Ammon's horn (tissue), 1 donor: ENCODE results near the gene ENG.
"Not testable (repeated sequence)": the region's sequence is repeated elsewhere in the genome, so short reads cannot be mapped to it uniquely, and the experiment has no call there.

Source experiments
- DNase-seq: peaks from one replicate; pipeline ENCODE4 v3.0.0-alpha.2; 2016; ENCODE audit warnings: low spot score

Gene ENG

DNA sequence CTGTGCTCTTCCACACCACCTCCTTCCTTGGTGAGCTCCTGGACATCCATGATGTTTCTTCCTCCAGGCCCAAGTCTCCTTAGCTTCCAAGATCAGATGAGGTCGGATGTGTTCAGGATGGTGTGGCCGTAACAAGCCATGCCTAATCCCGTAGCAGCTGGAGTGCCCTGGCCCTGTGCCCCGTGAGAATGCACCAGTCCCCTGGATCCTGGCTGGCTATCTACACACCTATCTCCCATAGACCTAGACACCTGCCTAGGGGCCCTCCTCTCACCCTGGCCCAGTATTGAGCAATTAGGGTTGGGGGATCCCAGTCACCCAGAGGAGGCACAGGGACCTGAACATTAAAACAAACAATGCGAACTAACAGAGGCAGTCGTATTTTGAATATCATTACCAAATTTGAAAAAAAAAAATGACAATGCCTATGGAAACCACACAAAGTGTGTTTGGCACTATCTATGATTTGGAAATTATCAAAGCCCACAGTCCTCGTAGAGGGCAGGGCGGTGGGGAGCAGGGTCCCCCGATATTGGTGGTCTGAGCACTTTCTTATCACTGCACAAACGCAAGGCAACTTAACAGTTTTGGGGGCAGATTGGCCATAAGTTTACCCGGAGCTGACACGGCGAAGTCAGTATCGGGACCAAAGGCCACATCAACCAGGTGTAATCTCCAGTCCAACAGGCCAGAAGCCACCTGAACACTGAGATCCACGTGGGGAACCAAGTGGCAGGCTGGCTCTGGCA, 13.2 kb downstream of the ENG start:
- no peak for DNase-seq

DNA sequence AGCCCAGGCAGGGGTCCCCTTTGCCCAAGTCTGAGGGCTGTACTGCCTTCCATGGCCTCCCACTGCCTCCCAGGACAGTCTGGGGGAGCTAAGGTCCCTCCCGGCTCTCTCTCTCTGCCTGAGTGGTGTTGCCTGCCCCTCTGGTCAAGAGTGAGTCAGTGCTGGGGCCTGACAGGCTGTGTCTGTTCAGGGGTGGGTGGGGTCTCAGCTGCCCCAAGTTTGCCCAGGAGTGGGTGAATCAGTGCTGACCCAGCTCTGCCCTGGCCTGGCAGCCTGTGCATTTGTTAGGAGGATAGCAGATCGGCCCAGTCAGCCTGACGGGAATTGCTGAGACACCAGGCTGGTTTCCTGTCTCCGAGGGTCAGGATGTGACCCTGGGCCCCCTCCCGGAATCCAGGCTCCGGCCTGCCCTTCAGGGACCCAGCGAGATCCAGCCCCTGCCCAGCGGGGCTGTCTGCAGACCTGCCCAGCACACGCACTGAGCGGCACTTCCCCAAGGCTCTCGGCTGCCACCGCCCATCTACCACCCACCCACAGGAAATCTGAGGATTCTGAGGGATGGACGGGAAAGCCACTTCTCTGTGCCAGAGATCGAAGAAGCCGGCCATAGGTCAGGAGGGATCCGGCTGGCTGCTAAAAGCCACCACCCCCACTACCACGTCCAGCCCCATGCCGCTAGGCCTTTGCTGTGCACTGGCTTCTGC, 15.9 kb downstream of the ENG start:
- DNase-seq, result no peak

DNA sequence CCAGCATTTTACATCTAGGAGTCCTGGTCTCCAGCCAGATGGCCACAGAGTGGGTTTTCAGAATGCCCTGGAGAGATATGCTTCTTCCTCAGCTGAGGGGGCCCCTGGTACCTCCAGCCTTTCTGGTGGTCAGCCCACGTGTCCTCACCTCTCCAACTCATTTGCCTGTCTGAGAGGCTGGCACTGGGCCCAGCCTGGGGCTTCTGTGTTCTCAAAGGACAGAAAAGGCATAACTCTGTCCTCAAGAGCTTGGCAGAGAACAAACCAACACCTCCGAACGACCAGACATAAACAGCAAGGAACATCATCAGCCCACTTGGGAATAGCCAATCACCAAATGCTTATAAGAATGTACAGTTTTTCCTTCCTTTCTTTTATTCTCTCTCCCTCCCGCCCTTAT, 17.1 kb downstream of the ENG start:
- DNase-seq, result no peak

DNA sequence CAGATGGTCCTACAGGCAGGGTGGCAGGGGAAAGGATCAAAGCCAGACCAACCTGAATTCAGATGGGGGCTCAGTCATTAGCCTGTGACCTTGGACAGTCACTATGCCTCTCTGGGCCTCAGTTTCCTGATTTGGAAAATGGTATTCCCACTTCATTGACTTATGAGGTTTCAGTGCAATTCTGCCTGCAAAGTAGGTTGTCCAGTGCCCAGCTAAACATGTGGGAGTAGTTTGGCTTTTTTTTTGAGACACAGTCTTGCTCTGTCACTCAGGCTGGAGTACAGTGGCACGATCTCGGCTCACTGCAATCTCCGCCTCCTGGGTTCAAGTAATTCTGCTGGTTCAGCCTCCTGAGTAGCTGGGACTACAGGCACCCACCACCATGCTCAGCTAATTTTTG, 17.9 kb downstream of the ENG start:
- DNase-seq, result not testable (repeated sequence)

DNA sequence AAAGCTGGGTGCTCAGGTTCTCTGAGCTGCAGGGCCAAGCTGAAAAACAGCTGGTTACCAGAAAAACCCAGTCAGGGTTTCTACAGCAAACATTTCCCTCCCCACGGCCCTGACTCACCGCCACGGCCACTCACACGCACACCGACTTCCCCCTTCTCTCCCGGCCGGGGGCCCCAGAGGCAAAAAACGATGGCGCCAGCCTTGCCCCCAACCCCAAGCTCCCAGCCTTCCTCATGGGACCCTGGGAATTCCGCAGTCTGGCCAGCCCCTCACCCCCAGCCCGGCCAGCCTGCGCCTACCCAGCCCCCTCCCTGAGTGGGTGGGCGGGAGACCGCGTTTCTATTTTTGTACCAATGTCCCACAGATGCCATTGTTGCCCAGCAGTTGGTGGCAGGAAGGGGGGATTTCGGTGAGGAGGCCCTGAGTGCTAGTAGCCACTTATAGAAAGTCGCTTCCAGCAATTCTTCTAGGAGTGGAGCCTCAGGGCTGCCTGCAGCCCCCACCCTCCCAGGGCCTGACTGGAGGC, 18.4 kb downstream of the ENG start:
- no peak for DNase-seq

DNA sequence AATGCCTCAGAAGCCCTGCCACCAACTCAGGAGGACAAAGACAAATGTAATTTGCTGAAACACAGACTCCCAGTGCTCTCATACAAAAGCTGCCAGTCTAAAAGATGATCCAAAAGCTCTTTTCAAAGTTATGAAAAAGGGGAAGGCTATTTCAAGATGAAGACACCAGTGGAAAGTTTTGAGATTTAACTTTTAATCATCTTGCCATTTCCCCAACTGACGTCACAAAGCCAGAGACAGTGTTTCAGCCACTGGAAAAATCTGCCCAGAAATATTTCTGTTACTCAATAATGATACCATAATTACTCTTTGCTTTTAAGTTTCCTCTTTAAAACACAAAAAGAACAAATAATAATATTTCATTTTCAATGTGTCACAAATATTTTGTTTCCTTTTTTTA, 20.9 kb downstream of the ENG start:
- no peak for DNase-seq

DNA sequence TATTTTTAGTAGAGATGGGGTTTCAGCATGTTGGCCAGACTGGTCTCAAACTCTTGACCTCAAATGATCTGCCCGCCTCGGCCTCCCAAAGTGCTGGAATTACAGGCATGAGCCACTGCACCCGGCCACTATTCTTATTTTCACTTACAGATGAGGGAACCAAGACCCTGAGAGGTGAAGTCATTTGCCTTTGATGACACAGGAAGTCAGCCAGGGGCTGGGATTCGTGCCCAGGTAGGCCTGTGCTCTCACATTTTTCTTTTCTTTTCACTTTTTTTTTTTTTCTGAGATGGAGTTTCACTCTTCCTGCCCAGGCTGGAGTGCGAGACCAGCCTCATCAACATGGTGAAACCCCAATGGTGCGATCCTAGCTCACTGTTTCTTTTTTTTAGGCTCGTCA, 22.2 kb downstream of the ENG start:
- no peak for DNase-seq

DNA sequence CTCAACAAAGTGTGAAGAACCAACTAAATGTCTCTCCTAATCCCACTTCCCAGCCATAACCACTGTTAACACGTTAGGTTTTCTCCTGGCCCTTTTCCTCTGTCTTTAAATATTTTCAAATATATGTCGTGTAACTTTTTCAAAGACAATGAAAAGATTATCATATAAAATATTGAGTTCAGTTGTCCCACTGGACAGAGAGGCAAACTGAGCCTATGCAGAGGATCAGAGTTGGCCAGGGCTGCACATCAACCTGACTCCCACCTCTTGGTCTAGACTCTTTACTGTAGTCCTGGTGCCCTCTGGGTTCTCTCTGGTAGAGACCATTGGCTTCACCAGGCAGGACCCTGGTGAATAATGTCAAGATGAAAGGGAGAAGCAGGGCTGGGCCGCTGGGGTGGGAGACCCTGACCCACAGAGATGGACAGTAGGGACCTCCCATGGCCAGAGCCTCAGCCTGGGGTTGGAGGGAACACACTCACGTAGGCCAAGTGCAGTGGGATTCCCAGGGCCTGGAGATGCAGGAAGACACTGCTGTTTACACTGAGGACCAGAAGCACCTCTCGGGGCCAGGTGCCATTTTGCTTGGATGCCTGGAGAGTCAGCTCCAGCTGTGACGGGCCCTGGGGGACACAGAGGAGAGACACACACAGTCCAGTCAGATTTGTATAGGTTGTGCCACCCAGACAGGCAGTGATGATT, 25.1 kb downstream of the ENG start:
- no peak for DNase-seq

DNA sequence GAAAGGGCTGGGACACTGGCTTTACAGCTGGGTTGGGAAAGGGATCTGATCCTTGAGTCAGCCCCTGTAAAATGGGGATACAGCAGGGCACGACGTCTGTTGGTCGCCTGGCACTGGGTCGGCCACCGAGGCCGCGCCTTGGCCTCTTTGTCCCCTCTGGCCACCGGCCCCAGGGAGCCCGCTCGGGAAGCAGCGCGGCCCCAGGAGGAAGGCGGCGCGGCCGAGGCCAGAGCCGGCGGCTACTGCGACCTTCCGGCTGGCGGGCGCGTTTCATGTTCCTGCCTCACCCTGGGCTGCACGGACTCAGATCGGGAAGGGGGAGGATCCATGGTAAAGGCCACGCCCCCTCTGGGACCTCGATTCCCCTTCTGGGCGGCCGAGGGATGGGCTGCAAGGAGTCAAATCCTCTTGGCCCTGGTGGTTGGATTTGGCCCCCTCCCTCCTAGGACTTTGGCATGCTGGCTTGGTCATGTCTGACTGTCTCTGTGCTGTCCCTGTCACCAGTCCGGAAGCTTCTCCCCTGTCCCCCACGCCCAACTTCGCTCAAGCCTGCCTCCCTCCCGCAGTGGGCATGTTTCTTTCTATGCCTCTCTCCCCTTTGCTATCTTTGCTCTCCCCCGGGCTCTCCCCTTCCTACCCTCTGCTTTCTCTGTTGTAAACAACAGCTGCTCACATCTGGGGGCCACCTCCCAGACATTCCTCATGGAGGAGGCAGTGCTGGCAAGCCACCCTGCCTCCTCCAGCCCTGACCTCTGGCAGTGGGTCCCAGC, 26.0 kb downstream of the ENG start:
- peak; percentile 56 for DNase-seq

DNA sequence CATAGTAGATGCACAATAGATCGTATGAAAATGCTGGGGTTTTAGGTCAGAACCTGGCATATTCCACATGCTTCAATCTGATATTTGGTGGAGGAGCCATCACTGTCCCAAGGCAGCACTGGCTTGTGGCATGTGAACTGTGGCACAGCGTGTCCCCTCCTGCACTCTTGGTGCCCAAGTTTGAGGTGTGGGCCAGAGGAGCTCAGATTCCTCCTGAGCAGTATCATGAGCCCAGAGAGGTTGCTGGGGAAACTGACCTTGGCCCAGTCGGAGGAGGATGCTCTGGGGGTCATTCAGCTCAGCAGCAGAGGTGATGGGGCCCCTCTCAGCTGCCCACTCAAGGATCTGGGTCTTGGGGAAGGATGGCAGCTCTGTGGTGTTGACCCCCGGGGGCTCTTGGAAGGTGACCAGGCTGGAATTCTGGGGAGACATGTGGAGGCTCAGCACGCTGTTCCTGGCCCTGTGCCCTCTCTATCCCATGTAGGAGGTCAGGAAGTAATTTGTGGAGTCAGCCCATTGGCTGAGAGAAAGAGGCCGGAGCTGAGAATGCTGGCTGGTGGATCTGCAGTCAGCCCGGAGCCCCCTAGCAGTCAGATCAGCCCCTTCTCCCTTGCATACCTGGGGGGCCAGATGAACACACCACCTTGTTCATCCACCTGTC, 28.1 kb downstream of the ENG start:
- DNase-seq, result no peak

DNA sequence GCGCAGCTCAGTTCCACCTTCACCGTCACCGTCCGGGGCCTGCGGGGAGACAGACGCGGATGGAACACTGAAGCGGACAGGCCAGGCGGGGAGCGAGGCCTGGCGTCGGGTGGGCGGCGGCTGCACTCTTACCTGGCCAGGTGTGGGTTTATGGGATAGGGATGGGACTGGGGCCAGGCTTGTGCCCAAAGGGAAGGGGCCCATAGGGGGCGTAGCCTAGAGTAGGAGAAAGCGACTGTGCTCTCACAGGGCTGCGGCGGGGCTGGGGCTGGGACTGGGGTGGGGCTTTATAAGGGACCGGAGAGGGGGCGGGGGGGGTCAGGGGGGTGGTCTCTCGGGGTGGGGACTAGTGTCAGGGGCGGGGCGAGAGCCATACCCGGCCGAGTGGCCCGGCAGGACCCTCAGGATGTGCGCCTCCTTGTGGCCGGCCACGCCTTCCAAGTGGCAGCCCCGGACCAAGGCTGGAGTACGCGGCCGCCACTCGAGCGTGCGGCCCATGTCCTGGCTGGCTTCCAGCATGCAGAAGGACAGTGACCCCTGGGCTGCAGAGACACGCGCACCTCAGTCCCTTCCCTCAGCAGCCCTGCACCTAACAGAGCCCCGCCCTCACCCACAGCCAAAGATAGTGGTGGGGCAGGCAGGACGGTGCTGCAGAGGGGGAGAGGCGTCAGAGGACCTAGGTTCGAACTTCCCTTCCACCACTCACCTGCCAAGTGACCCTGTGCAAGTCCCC, 29.0 kb downstream of the ENG start:
- DNase-seq, result no peak

DNA sequence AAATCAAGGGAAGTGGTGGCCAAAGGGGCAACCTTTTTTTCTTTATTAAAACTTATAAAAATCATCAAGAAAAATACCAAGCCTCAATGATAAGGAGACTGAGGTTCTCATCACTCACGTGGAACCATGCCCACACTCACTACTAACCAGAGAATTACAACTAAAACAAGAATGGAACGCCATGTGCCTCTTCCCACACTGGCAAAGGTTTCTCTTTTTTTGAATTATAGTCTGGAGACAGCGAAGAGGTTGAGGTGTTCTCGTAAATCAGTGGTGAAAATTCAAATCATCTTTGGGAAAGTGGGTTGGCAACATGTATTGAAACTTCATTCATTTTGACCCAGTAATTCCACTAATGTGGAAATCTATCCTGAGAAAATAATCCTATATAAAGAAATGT, 32.4 kb downstream of the ENG start:
- DNase-seq, result no peak

DNA sequence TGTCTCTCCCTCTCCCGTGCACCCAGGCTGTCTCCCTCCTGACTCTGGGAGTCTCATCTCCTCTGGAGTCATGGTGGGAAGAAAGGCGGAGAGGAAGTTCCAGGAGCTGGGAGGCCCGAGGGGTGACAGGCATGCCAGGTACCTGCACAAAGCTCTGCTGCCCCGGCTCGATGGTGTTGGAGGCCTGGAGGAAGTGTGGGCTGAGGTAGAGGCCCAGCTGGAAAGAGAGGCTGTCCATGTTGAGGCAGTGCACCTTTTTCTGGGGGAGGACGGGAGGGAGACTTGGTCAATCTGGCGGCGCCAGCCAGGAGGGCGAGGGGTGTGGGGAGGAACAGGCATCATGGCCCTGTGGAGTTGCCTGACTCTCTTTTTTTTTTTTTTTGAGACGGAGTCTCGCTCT, 35.9 kb downstream of the ENG start:
- DNase-seq, result no peak

DNA sequence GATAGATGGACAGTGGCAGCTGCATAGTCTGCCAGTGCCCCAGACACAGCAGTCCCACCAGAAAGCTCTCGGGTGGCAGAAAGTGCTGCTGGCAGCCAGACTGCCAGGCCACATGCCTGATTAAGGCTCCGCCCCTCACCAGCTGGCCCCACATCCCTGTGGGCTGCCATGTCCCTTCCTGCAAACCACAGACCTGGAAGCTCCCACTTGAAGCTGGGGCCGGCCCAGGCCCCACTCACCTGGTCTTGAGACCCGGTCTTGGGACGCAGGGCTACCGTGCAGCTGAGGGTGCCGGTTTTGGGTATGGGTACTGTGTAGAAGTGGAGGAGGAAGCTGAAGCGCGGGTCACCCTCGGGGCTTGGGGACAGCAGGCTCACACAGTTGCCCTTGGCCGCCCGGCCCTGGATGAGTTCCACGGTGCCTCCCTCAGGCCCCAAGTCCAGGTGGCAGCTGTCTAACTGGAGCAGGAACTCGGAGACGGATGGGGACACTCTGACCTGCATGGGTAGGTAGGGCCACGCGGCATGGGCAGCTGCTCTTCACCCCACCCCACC, 36.5 kb downstream of the ENG start:
- no peak for DNase-seq

DNA sequence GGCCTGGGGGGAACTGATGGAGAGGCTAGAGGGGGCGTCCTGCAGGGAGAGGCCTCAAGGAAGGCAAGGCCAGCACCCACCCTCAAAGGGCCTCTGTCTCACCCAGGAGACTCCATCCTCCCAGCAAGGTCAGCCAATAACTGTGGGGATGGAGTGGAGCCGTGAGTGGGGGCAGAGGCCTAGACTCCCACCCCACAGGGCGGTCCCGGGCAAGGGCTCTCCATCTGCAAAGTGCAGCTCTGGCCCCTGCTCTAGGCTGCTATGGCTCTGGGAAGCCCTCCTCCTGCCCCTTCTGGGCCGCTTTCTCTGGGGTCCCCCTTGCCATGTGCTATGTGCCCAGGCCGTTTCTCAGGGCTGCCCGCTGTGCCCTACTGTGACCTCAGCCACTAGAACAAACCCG, 37.7 kb downstream of the ENG start:
- DNase-seq, result no peak

DNA sequence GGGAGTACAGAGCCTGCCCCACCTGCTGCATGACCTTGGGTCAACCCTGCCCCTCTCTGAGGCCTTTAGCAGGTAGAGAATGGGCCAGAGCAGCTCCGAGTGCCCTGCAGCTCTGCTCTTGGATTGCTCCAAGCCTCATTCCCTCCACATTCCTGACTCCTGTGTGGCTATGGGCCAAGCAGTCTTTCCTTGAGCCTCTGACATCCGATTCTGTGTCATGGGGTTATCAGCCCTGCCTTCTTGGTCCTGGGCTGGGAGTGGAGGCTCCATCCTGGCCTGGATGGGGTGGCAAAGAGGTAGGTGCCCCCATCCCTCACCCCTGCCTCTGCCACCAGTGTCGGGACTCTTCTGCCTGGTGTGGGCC, 38.1 kb downstream of the ENG start:
- no peak for DNase-seq

DNA sequence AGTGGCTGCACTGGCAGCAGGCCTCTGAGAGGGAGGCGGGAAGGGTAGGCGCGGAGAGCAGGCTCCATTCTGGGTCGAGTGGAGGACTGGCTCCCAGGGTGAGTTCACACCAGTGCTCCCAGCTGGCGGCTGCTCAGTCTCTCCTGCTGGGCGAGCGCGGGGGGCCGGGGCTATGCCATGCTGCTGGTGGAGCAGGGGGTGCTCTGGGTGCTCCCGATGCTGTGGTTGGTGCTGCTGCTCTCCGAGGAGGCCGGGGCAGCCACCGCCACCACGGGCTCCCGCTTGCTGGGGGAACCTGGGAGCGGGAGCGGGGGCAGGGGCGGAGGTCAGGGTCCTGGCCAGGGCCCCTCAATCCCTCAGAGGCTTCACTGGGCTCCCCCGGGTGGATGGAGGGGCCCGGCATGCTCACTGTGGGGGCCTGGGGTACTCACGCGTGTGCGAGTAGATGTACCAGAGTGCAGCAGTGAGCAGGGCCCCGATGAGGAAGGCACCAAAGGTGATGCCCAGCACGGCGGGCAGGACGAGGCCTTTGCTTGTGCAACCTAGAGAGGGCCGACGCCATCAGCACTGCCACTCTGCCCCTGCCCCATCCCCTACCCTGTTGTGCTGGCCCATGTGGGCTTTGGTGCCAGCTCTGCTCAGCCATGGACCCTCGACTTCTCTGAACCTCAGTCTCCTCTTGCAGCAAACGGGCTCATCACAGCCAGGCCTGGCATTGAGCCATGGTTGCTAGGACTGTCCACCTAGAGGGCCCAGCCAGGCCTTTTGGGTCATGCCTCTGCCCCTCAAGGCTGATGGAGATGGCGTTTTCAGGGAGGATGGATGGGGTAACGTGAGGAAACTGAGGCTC, 38.7 kb downstream of the ENG start:
- DNase-seq, result no peak

DNA sequence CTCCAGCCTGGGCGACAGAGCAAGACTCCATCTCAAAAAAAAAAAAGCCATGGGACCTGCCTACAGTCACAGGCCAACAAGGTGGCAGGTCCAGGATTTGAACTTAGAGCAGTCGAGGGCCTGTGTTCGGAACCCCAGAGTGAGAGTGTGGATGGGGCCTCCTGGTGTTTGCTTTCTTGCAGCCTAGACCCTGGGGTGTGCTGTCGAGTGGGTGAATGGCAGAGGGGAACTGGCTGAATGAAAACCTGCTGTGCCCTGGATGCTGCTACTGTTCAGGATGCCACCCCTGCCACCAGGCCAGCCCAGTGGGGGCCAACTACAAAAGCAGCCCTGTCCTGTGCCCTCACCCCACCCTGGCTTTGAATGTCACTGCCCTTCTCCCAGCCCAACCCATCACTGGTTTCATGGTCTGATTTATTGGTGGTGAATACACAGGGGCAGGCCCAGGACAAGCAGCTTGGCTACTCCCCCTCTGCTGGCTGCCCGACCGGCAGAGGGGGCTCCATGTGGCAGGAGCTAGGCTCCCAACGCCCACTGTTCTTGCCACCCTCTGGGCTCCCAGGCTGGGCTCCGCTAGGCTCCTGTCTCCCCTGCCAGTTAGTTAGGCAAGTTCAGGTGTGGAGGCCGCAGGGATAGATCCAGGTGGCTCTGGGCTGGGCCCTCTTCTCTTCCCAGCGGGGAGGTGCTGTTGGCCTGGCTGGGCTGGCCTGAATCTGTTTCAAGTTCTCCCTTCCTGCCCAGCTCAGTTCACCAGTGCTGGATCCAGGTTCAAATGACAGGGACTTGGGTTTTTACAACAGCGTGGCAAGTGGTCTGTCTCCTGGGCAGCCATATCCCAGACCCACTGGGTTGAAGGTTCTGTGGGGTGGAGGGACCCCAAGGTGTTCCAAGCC, 39.6 kb downstream of the ENG start:
- DNase-seq, result no peak
